Mesendoderm (in vitro differentiated cells): Measurements from ENCODE around the gene KRT79.

Experiments used
- DNase-seq: peaks from one replicate; pipeline ENCODE4 v3.0.0; 2013
- H2AK5ac ChIP-seq: 2 replicates; pipeline ENCODE4 v1.6.1; 2013; ENCODE audit warnings: low read length, inconsistent platforms
- H2BK120ac ChIP-seq: 2 replicates; pipeline ENCODE4 v1.6.1; 2013; ENCODE audit warnings: low read depth, mild to moderate bottlenecking, low read length, moderate library complexity, mixed read lengths
- H2BK15ac ChIP-seq: replicated peaks from 2 replicates; pipeline ENCODE4 v1.6.1; 2013; ENCODE audit warnings: low read depth, mild to moderate bottlenecking, moderate library complexity
- H2BK5ac ChIP-seq: 2 replicates; pipeline ENCODE4 v1.6.1; 2013; ENCODE audit warnings: low read length, inconsistent platforms
- H3K18ac ChIP-seq: 2 replicates; pipeline ENCODE4 v1.6.1; 2013; ENCODE audit warnings: mild to moderate bottlenecking, low read length, mixed read lengths
- H3K23ac ChIP-seq: one replicate; pipeline ENCODE4 v1.6.1; 2013; ENCODE audit warnings: low read length
- H3K27ac ChIP-seq: 2 replicates; pipeline ENCODE4 v1.5.1; 2013; ENCODE audit warnings: low read depth, mild to moderate bottlenecking, inconsistent platforms, low read length, moderate library complexity
- H3K27me3 ChIP-seq: 2 replicates; pipeline ENCODE4 v1.6.1; 2013; ENCODE audit warnings: low read length, control low read depth, mild to moderate bottlenecking, inconsistent platforms; ENCODE audit not compliant: insufficient read depth, poor library complexity
- H3K36me3 ChIP-seq: 2 replicates; pipeline ENCODE4 v1.6.1; 2013; ENCODE audit warnings: low read length, inconsistent platforms; ENCODE audit not compliant: control insufficient read depth, insufficient read depth
- H3K4ac ChIP-seq: one replicate; pipeline ENCODE4 v1.6.1; 2013; ENCODE audit warnings: low read depth, mild to moderate bottlenecking, low read length, moderate library complexity
- H3K4me1 ChIP-seq: 2 replicates; pipeline ENCODE4 v1.6.1; 2013; ENCODE audit warnings: low read depth, low read length, inconsistent platforms; ENCODE audit not compliant: control insufficient read depth
- H3K4me2 ChIP-seq: 2 replicates; pipeline ENCODE4 v1.6.1; 2013; ENCODE audit warnings: low read length
- H3K4me3 ChIP-seq: 2 replicates; pipeline ENCODE4 v1.5.1; 2013; ENCODE audit warnings: mild to moderate bottlenecking, low read length
- H3K56ac ChIP-seq: one replicate; pipeline ENCODE4 v1.6.1; 2013; ENCODE audit warnings: low read length
- H3K79me1 ChIP-seq: 2 replicates; pipeline ENCODE4 v1.6.1; 2013; ENCODE audit warnings: low read length, inconsistent platforms
- H3K79me2 ChIP-seq: 2 replicates; pipeline ENCODE4 v1.6.1; 2013; ENCODE audit warnings: mild to moderate bottlenecking, low read length; ENCODE audit not compliant: control insufficient read depth, insufficient read depth
- H3K9ac ChIP-seq: 2 replicates; pipeline ENCODE4 v1.6.1; 2013; ENCODE audit warnings: low read length, inconsistent platforms
- H4K5ac ChIP-seq: one replicate; pipeline ENCODE4 v1.6.1; 2013; ENCODE audit warnings: low read length
- H4K8ac ChIP-seq: one replicate; pipeline ENCODE4 v1.6.1; 2013; ENCODE audit warnings: low read depth, mild to moderate bottlenecking, control low read depth, low read length, moderate library complexity
- WGBS: extraction: QIAGEN DNeasy Blood & Tissue Kit; methylation state at CpG from one replicate; pipeline ENCODE4 v1.1.7; 2013; ENCODE audit warnings: low lambda C conversion rate, missing lambda C conversion rate; ENCODE audit not compliant: insufficient coverage; ENCODE audit errors: extremely low coverage; 5-methylcytosine and 5-hydroxymethylcytosine counted together

Gene KRT79

DNA sequence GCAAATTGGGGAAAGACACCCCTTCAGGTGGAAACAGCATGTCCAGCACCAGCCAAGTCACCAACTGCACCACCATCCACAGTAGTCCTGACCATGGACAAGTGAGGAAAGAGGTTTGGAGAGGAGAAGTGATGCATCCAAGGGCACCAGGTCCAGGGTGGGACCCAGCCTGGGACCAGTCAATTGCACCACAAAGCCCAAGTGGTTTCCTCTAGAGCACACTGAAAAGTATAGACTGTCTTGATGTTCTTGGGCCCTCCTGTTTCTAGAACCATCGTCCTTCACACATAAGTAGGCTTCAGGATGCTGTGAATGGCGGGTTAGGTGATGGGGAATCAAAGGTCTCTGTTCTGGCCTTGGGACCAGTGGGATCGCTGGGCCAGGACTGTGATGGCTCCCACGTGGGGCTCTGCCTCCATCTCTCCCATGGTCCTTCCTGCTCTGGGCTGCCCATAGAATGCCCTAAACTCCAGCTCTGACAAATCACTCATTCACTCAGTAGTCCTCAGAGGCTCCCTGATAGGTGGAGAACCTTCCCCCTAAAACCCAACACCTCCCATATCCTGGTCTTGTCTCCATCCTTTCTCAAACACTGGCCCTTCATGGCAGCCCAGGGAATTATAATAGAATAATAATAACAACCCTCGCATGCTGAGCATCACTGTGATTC, 9.2 kb downstream of the KRT79 start:
- no CpG with 5 or more reads among the region's 5 CpGs for WGBS
- Histone ChIP-seq H3K23ac (no peak overlapping the region), H3K79me1 (no peaks in the 10 kb centered on the region)

DNA sequence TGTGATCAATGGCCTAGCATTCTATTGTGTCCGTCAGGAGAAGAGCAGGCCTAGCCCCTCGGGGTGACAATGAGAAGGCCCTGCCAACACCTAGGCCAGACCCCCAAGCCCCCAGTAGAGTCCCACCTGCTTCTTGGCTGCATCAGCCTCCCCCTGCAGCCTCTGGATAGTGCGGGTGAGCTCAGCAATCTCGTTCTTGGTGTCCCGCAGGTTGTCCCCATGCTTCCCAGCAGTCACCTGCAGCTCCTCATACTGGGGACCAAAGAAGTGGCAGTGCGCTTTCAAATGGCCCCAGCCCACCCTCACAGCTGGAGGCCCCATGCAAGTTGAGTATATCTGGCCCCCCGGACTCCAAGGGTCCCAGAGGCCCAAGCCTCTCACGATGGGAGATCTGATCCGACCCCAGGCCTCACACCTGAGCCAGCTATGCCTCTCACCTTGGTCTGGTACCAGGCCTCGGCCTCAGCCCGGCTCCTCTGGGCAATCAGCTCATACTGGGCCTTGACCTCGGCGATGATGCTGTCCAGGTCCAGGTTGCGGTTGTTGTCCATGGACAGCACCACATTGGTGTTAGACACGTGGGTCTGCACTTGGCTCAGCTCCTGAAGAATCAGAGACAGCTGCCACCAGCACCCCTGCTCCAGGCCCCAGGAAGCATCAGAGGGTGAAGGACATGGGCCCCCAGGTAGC, 10.2 kb downstream of the KRT79 start:
- Histone ChIP-seq H3K4me3 (no peak overlapping the region), H3K79me2 (no peaks in the 10 kb centered on the region), H4K8ac (no peak overlapping the region), H2BK120ac (no peak overlapping the region), H3K18ac (no peak overlapping the region), H3K4me1 (no peaks in the 10 kb centered on the region), H2BK5ac (no peak overlapping the region), H3K56ac (no peak overlapping the region), H4K5ac (no peak overlapping the region), H3K27ac (no peak overlapping the region), H2AK5ac (no peak overlapping the region), H3K79me1 (no peaks in the 10 kb centered on the region), H3K4ac (no peak overlapping the region), H3K36me3 (no peaks in the 10 kb centered on the region), H3K4me2 (no peak overlapping the region), H3K23ac (no peak overlapping the region), H3K9ac (no peak overlapping the region), H2BK15ac (no peak overlapping the region), H3K27me3 (no peaks in the 10 kb centered on the region)
- WGBS: no CpG with 5 or more reads among the region's 15 CpGs
- no peak for DNase-seq

More for the DNA sequence above, 9.2 kb downstream of the KRT79 start:
- Histone ChIP-seq H4K5ac (no peak overlapping the region), H4K8ac (no peak overlapping the region), H3K4me2 (no peak overlapping the region), H3K27ac (no peak overlapping the region), H3K4me1 (no peaks in the 10 kb centered on the region), H3K56ac (no peak overlapping the region), H3K18ac (no peak overlapping the region), H3K9ac (no peak overlapping the region), H2AK5ac (no peak overlapping the region), H2BK5ac (no peak overlapping the region), H3K4ac (no peak overlapping the region), H3K4me3 (no peak overlapping the region), H2BK120ac (no peak overlapping the region), H3K36me3 (no peaks in the 10 kb centered on the region), H3K27me3 (no peaks in the 10 kb centered on the region), H3K79me2 (no peaks in the 10 kb centered on the region), H2BK15ac (no peak overlapping the region)
- no peak for DNase-seq

DNA sequence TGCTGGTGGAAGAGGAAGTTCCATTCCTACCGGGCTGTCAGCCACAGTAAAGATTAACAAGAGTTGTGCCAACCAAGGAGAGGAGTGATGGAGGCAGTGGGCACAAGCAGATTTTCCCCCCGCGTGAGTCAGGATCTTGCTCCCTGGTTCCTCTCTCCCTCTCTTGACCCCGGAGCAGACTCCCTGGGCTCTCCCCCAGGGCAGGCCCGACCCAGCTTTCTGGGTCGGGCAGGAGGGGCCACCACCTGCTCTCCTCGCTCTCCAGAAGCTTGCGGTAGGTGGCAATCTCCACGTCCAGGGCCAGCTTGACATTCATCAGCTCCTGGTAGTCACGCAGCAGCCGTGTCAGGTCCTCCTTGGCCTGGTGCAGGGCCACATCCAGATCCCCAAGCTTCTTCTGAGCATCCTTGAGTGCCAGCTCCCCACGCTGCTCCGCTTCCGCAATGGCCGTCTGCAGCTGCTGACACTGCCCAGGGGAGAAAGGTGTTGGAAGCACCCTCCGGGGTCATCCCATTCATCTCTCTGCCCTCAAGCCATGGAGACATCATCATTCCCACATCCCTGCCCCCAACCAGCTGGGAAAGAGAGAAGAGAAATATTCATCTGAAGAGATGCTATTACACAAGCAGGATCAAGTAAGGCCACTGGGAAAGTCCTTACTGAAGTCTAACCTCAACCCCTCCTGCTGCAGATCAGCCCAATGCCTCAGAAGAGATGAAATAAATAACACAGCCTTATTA, 11.2 kb downstream of the KRT79 start:
- Histone ChIP-seq H3K4me2 (no peak overlapping the region), H3K79me1 (no peaks in the 10 kb centered on the region), H3K36me3 (no peaks in the 10 kb centered on the region), H4K5ac (no peak overlapping the region), H3K9ac (no peak overlapping the region), H2BK15ac (no peak overlapping the region), H3K27ac (no peak overlapping the region), H3K27me3 (no peaks in the 10 kb centered on the region), H2BK120ac (no peak overlapping the region), H3K18ac (no peak overlapping the region), H4K8ac (no peak overlapping the region), H3K56ac (no peak overlapping the region), H3K79me2 (no peaks in the 10 kb centered on the region), H3K4me3 (no peak overlapping the region), H2BK5ac (no peak overlapping the region), H2AK5ac (no peak overlapping the region), H3K4me1 (no peaks in the 10 kb centered on the region), H3K23ac (no peak overlapping the region), H3K4ac (no peak overlapping the region)
- no peak for DNase-seq
- no CpG with 5 or more reads among the region's 16 CpGs for WGBS

DNA sequence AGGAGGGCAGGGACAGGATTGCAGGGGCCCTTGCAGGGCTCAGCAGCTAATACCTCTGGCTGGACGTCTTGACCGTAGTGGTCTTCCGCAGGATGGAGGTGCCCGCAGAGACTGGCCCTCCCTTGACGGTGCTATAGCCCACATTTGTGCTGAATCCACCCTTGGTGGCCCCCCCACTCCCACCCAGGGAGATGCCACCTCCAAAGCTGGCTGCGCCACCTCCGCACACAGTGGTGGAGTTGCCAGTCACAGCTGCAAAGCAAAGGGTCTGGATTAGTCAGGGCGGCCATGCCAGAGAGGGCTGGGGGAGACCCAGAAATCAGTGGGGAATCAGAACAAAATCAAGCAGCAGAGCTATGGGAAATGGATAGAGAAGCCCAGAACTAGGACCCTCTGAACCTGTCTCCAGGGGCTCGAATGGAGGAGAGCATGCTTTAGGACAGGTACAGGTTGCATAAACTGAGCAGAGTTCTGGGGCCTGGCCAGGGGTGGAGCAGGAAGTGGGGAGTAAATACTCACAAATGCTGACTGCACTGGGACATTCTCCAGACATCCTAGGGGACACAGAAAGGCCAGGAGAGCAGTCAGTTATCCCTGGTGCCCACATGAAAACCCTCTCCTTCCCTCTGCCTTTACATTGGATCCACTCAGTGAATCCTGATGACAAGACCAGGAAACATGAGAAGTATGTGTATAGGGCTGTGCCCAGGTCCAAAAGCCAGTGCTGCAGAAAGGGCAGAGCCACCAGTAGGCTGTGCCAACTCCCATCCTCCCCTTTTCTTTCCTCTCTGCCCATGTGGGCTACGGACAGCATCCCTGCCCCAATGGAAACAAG, 12.1 kb downstream of the KRT79 start:
- no CpG with 5 or more reads among the region's 10 CpGs for WGBS
- DNase-seq: no peak

DNA sequence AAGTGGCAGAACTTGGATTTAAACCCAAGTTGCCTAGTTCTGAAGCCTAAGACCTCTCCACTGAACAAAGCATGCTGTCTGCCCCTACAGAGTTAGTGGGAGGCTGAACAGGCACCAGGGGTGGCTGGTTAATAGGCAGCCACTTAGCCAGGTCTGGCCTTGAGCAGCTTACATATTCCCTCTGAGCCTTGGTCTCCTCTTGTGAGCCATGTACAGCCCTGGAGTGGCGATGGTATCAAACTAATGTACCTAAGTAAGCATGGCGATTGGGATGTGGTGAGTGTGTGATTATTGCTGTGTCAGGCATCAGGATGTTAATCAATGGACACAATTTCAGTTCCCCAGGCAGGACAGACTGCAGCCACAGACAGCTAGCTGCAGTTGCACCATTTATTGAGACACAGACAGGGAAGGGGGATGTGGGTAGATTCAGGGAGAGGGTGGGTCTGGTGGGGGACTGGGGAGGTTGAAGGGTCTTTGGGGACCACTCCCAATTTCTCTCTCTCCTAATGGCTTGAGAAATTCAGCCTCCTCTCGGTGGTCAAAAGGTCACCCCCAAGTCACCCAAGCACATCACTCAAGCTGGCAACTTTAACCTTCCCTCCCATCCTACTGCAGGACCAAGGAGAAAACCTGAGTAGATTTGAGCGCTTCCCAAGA, 12.9 kb downstream of the KRT79 start:
- Histone ChIP-seq H3K27me3 (no peaks in the 10 kb centered on the region), H3K4me2 (no peak overlapping the region), H2AK5ac (no peak overlapping the region), H4K5ac (no peak overlapping the region), H3K56ac (no peak overlapping the region), H2BK5ac (no peak overlapping the region), H3K4me3 (no peak overlapping the region), H3K79me2 (no peaks in the 10 kb centered on the region), H3K4me1 (no peaks in the 10 kb centered on the region), H3K27ac (no peak overlapping the region), H2BK15ac (no peak overlapping the region), H3K18ac (no peak overlapping the region), H3K23ac (no peak overlapping the region), H3K79me1 (no peaks in the 10 kb centered on the region), H3K9ac (no peak overlapping the region), H4K8ac (no peak overlapping the region), H2BK120ac (no peak overlapping the region), H3K4ac (no peak overlapping the region), H3K36me3 (no peaks in the 10 kb centered on the region)
- WGBS: no CpG with 5 or more reads among the region's 4 CpGs
- no peak for DNase-seq

More for the DNA sequence above, 12.1 kb downstream of the KRT79 start:
- no peak overlapping the region for H3K4me2 ChIP-seq
- H3K18ac ChIP-seq: no peak overlapping the region
- no peak overlapping the region for H3K23ac ChIP-seq
- no peak overlapping the region for H3K56ac ChIP-seq
- no peak overlapping the region for H2BK120ac ChIP-seq
- no peaks in the 10 kb centered on the region for H3K4me1 ChIP-seq
- H3K27ac ChIP-seq: no peak overlapping the region
- H4K5ac ChIP-seq: no peak overlapping the region
- no peak overlapping the region for H3K4me3 ChIP-seq
- H3K79me2 ChIP-seq: no peaks in the 10 kb centered on the region
- H2BK15ac ChIP-seq: no peak overlapping the region
- H3K4ac ChIP-seq: no peak overlapping the region
- no peak overlapping the region for H2AK5ac ChIP-seq
- H3K9ac ChIP-seq: no peak overlapping the region
- no peaks in the 10 kb centered on the region for H3K36me3 ChIP-seq
- H4K8ac ChIP-seq: no peak overlapping the region
- H3K79me1 ChIP-seq: no peaks in the 10 kb centered on the region
- no peaks in the 10 kb centered on the region for H3K27me3 ChIP-seq
- H2BK5ac ChIP-seq: no peak overlapping the region
